ENCODE results near the gene SLC29A2. TPM values are rescaled to one million over a fixed set of nuclear protein-coding genes. Genes with fewer than 3 reads are reported as not detected.

SLC29A2 gene
- total RNA-seq, 1 donor from 2014 or later: 7.9 TPM

DNA sequence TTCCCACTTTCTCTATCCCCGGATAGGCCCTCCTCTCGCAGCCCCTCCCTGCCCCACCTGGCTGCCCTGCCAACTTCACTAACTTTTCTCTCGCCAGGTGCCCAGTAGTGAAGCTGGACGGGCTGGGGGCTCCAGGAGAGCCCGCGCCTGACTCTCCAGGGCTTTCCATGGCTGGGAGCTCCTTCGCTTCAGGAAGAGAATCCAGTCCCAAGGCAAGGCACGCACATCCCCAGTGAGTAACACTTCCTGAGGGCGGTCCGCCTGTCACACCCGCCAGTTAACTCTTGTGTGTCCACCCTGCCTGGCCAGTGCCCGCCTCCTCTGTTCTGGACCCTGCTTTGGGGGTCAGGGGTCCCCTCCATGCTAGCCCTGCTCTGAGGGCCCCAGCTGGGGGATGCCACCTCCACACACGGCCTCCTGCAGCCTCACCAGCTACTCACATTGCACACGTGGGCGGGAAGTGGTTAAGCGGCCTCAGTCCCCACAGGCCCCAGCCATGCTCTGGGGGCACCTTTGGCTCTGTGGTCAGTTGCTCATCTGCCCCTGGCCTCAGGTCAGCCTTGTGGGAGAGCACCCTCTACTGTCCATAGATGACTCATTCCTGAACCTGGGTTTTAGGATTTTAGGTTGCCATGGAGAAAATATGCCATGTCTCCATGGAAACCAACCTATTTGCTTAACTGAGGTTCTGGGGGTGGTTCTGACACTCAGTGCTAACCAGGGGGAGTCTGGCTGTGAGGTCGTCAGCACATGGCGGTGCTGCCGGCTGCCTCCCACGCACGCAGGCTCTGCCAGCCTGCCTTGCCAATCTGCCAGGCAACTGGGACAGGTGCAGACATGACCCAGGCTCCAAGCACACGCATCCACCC lies 35.1 kb downstream of the SLC29A2 start, which contains the start of gene RIN1:
Gene RIN1, minus strand, starts transcription at position 201 of the 869 bp plus-strand sequence. Its CDS starts 32 bp downstream, at position 169.
- TF ChIP-seq, protein P1, sequence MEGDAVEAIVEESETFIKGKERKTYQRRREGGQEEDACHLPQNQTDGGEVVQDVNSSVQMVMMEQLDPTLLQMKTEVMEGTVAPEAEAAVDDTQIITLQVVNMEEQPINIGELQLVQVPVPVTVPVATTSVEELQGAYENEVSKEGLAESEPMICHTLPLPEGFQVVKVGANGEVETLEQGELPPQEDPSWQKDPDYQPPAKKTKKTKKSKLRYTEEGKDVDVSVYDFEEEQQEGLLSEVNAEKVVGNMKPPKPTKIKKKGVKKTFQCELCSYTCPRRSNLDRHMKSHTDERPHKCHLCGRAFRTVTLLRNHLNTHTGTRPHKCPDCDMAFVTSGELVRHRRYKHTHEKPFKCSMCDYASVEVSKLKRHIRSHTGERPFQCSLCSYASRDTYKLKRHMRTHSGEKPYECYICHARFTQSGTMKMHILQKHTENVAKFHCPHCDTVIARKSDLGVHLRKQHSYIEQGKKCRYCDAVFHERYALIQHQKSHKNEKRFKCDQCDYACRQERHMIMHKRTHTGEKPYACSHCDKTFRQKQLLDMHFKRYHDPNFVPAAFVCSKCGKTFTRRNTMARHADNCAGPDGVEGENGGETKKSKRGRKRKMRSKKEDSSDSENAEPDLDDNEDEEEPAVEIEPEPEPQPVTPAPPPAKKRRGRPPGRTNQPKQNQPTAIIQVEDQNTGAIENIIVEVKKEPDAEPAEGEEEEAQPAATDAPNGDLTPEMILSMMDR (IDR thresholded peaks at IDR 0.05): peak; percentile 74
- peak; percentile 96 for DNase-seq (ENCODE audit: low spot score)
- Mint-ChIP-seq H3K27ac (ENCODE audit: unreplicated experiment) (peak within 1 kb of the TSS; percentile 100), H3K4me1 (ENCODE audit: low read depth) (peaks cover 29% of the 10 kb centered on the region), H3K36me3 (ENCODE audit: low read depth) (peaks cover 13% of the 10 kb centered on the region), H3K4me3 (ENCODE audit: unreplicated experiment) (peak within 1 kb of the TSS; percentile 99), H3K27me3 (ENCODE audit: low read depth) (no peaks in the 10 kb centered on the region), H3K9me3 (ENCODE audit: low read depth) (no peaks in the 10 kb centered on the region)

DNA sequence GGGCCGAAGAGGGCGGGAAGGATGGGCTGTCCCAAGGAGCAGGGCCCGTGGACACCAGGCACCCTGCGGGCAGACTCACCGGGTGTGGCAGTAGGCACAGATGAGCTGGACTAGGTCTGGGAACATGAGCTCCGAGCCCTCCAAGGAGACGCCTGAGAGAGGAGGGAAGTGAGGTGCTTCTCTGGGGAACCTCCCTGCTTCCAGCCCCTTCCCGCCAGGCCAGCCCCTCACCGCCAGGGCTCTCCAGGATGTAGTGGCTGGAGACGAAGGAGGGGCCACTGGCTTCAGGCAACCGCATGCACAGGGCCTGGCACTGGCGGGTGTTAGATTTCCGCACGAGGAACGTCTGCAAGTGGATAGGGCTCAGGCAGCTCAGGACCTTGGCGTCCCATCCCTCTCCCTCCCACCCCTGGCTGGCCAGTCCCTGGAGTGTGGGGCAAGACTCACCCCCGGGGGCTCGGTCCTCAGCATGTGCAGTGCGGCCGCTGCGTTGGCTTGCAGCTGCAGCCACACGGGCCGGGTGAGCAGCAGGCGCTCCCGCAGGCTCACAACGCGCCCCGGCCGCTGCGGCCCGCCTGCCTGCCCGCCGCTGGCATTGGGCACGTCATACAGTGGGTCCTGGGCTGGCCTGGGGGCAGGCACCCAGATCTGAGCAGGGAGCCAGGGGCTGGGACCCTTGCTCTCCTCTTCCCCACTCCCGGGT lies 35.9 kb downstream of the SLC29A2 start:
- Mint-ChIP-seq H3K27me3 (ENCODE audit: low read depth) (no peaks in the 10 kb centered on the region), H3K4me1 (ENCODE audit: low read depth) (peaks cover 29% of the 10 kb centered on the region), H3K36me3 (ENCODE audit: low read depth) (peaks cover 9% of the 10 kb centered on the region), H3K4me3 (ENCODE audit: unreplicated experiment) (peak overlapping the region; percentile 99), H3K9me3 (ENCODE audit: low read depth) (no peaks in the 10 kb centered on the region), H3K27ac (ENCODE audit: unreplicated experiment) (peak overlapping the region; percentile 100)
- peak; percentile 91 for DNase-seq (ENCODE audit: low spot score)
- TF ChIP-seq, protein P1 (IDR thresholded peaks at IDR 0.05): peak; percentile 24

DNA sequence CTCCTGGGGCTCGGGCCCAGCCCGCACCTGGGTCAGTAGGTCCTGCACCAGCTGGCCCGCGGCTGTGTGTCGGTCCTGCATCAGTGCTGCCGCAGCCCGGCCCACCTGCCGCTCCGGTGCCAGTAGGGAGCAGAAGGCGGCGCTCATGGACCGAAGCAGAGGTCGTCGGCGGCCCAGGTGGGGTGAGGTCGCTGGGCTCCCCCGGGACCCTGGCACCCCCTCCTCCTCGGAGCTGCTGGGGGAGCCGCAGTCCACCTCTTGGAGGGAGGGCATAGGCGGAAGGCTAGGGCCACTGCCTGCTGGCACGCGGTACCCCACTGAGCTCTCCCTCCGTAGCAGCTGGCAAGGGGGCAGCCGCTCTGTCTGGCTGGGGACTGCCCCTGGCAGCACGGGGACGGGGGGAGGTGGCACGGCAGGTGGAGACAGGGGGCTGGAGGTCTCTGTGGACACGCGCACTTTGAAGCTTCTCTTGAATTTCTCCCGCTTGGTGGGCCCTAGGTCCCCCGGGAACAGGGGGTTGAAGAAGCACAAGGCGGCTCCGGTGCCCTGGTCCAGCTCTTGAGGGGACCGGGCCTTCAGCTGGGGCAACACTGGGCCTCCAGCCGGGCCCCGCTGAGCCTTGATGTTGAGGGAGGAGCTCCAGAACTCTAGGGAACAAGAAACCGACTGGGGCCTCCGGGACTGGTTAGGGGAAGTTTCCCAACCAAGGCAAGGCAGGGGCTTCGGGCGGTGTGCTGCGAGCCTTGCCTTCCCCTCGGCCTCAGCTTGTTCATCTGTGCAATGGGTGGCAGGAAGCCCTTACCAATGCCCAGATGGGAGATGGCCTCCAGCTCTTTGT lies 36.7 kb downstream of the SLC29A2 start:
- H3K4me1 Mint-ChIP-seq (ENCODE audit: low read depth): peaks cover 29% of the 10 kb centered on the region
- H3K36me3 Mint-ChIP-seq (ENCODE audit: low read depth): peaks cover 9% of the 10 kb centered on the region
- DNase-seq (ENCODE audit: low spot score): peak; percentile 93
- H3K9me3 Mint-ChIP-seq (ENCODE audit: low read depth): no peaks in the 10 kb centered on the region
- peak overlapping the region; percentile 81 for H3K27ac Mint-ChIP-seq (ENCODE audit: unreplicated experiment)
- no peaks in the 10 kb centered on the region for H3K27me3 Mint-ChIP-seq (ENCODE audit: low read depth)
- TF ChIP-seq, protein P1 (IDR thresholded peaks at IDR 0.05): no peak
- H3K4me3 Mint-ChIP-seq (ENCODE audit: unreplicated experiment): peak overlapping the region; percentile 99

DNA sequence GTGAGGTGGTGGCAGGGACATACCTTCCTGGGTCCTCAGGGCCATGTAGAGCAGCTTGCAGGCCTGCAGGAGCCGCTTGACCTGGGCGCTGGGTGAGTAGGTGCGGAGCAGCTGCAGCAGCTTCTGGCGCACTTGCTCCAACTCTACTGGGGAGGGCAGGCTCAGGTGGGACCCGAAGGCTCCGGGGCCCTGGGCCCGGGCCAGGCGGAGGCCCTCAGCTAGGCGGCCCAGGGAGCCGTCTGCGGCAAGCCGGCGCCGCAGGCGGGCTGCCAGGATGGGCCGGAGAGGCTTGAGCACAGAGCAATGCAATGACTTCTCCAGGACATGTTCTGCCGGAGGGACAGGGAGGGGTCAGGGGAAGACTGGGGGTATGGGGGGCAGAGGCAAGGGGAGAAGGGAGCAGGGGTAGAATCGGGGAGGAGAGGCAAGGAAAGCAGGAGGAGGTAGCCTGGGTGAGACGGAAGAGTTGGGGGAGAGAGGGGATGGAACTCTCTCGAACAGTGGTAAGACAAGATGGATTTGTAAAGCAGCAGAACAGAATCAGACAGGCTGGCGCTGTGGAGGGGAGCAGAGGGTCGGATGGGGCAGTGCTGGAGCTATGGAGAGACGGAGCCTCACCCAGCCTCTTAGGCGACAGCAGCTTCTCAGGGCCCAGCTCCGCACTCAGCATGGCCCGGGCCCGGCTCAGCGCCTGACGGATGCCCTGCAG lies 37.5 kb downstream of the SLC29A2 start:
- Mint-ChIP-seq H3K9me3 (ENCODE audit: low read depth) (no peaks in the 10 kb centered on the region), H3K27me3 (ENCODE audit: low read depth) (no peaks in the 10 kb centered on the region), H3K4me3 (ENCODE audit: unreplicated experiment) (no peak overlapping the region), H3K4me1 (ENCODE audit: low read depth) (peaks cover 29% of the 10 kb centered on the region), H3K36me3 (ENCODE audit: low read depth) (peaks cover 7% of the 10 kb centered on the region), H3K27ac (ENCODE audit: unreplicated experiment) (no peak overlapping the region)
- peak; percentile 71 for DNase-seq (ENCODE audit: low spot score)
- TF ChIP-seq, protein P1 (IDR thresholded peaks at IDR 0.05): no peak

Data from chondrocyte (in vitro differentiated cells).